K562 (cell line): ENCODE measurements around the gene URAD. TPM values are rescaled to one million over a fixed set of nuclear protein-coding genes. Genes with fewer than 3 reads are reported as not detected.

Experiments
- ATF4 ChIP-seq: fragments of 450-650 bp; formaldehyde crosslinking; IDR thresholded peaks from 2 replicates; pipeline ENCODE4 v1.4.0; 2022; ENCODE audit warnings: mild to moderate bottlenecking, moderate library complexity
- BMI1 ChIP-seq: fragments of 150-350 bp; IDR thresholded peaks from 2 replicates; pipeline ENCODE4 v1.6.1; 2014; ENCODE audit warnings: low read length
- KLF6 ChIP-seq: fragments of 250-450 bp; sonication (Bioruptor Pico); IDR thresholded peaks from 2 replicates; pipeline ENCODE4 v1.4.0; 2020; ENCODE audit warnings: mild to moderate bottlenecking, moderate library complexity, borderline replicate concordance
- SNRNP70 ChIP-seq: fragments of 200-400 bp; formaldehyde crosslinking; optimal IDR thresholded peaks from 2 replicates; pipeline ENCODE3; 2017; ENCODE audit warnings: low read depth, low read length
- ZNF23 ChIP-seq: fragments of 250-450 bp; sonication (Bioruptor Pico); IDR thresholded peaks from 2 replicates; pipeline ENCODE4 v1.4.0; 2020; ENCODE audit warnings: mild to moderate bottlenecking
- ZNF3 ChIP-seq: fragments of 250-450 bp; sonication (Bioruptor Pico); IDR thresholded peaks from 2 replicates; pipeline ENCODE4 v1.5.0; 2021; ENCODE audit warnings: mild to moderate bottlenecking, moderate library complexity
- polyA plus RNA-seq, 8 experiments: library from polyadenylated mRNA; depleted of rRNA in 4 of 8; stranded (reverse) in 5 of 8; unstranded in 3 of 8; fragments of >200 nt; fragmentation: Nextera tagmentation in 2 of 8; fragmentation: Illumina TruSeq in 1 of 8; extraction: Ambion mirVana in 2 of 8; extraction: Trizol in 1 of 8; gene quantifications; 2 replicates each; pipeline versions ENCODE4 v1.2.1 to v1.2.3, GENCODE V29; 2011 to 2014; ENCODE audit warnings: inconsistent platforms in 1 of 8, missing spikeins in 1 of 8
- total RNA-seq, 7 experiments: library from RNA; depleted of rRNA in 6 of 7; stranded (reverse); fragments of >200 nt in 6 of 7; fragmentation: Illumina TruSeq in 2 of 7; extraction: Trizol in 2 of 7; gene quantifications; 2 replicates each; pipeline versions ENCODE4 v1.2.1 to v1.2.3, GENCODE V29; 2011 to 2021; ENCODE audit warnings: low replicate concordance in 1 of 7
- TF ChIP-seq, protein P1 (sequence below): fragments of 250-450 bp; sonication (Bioruptor Pico); IDR thresholded peaks from 2 replicates; pipeline ENCODE4 v1.4.0; 2020; ENCODE audit warnings: mild to moderate bottlenecking

URAD gene
- total and polyA plus RNA-seq, 9 of the 15 experiments (the other 6 are each of a cell fraction or from before 2014, with no cell fraction given): not detected

DNA sequence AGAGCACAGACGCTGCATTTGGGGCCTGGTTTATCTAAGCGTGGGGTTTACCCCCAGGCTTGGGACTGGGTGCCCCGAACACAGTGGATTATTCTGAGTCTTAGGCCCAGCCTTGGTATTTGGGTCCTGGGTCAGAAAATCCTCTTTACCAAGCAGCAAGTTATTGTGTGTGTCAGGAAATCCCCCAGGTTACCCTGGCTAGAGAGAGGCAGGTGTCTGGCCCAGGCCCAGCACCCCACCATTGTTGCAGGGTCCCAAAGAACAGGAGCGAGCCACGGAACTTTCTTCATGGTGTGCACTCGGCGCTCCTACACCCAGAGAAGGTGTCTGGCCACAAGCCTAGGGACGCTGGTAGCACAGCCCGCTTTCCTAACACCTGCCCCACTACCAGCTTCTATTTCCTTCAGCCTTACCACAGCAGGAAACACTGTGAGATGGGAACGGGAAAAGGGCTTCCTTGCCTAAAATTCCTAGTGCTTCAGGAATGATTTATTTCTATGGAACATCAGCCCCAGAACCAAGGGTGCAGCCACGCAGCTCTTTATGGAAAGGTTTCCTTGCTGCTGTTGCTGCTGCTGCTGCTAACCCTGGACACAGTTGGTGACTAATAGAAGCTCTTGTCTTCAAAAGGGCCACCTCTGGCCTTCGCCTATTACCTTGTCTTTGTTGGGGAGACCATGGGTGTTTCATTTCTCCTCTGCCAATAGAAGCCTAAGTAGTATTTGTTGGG, 12.0 kb downstream of the URAD start (continued):
- TF ChIP-seq, protein P1, sequence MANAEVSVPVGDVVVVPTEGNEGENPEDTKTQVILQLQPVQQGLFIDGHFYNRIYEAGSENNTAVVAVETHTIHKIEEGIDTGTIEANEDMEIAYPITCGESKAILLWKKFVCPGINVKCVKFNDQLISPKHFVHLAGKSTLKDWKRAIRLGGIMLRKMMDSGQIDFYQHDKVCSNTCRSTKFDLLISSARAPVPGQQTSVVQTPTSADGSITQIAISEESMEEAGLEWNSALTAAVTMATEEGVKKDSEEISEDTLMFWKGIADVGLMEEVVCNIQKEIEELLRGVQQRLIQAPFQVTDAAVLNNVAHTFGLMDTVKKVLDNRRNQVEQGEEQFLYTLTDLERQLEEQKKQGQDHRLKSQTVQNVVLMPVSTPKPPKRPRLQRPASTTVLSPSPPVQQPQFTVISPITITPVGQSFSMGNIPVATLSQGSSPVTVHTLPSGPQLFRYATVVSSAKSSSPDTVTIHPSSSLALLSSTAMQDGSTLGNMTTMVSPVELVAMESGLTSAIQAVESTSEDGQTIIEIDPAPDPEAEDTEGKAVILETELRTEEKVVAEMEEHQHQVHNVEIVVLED (CRISPR knock-in tag): no peak
- TF ChIP-seq BMI1 (no peak), ATF4 (CRISPR knock-in tag) (no peak), ZNF23 (no peak), ZNF3 (CRISPR knock-in tag) (no peak), SNRNP70 (no peak), KLF6 (CRISPR knock-in tag) (no peak)
